ENCODE measurements around the gene SERF2. TPM values are rescaled to one million over a fixed set of nuclear protein-coding genes. Genes with fewer than 3 reads are reported as not detected.

Gene SERF2
- total and polyA plus RNA-seq, 8 donors, result 276 to 3,403 (median 997) TPM

DNA sequence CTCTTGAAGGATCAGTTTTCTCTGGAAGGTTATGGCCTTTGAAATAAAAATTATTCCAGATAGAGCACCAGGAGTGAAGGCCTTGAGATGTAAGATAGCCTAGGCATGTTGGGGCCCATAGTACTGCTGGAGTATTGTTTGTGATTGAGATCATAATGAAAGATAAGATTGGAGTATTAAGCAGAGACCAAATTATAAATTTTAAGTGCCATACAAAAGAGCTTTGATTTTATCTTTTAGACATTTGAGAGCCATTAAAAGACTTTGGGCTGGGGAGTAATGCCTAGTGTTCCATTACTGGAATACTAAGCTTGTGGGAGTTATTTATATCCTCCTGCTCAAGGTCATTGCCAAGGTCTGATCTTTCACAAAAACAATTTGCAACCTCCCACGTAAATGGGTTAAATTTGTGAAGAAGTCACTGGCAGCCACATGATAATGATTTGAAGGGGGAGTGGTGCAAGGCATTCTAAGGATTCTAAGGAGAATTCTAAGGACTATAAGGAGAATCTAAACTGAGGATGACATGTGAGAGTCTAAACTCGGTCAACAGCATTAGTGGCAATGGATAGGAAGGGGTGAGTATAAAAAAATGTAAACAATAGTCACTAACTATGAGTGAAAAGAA lies 28.2 kb upstream of the SERF2 start:
- Histone ChIP-seq H3K4me3 (no peak overlapping the region), H3K36me3 (peaks cover 85 to 100% (median 100%) of the 10 kb centered on the region in 4 donors), H3K9me3 (no peaks in the 10 kb centered on the region), H3K27ac (no peak overlapping the region), H3K27me3 (no peaks in the 10 kb centered on the region), H3K4me1 (no peaks in the 10 kb centered on the region)
- intact Hi-C loops (cut with DNase I; ENCODE audit: low total_unique reads), result no loop called here
- 65 to 87% (median 69%) methylated on average over 2 of the region's 2 CpGs for WGBS, 5 donors
- DNase-seq, result no peak
- no peak for TF ChIP-seq POLR2A (IDR thresholded peaks at IDR 0.05)
- no peak for TF ChIP-seq POLR2AphosphoS5 (IDR thresholded peaks at IDR 0.05)
- no peak for TF ChIP-seq EP300 (IDR thresholded peaks at IDR 0.05)
- TF ChIP-seq, protein P1, sequence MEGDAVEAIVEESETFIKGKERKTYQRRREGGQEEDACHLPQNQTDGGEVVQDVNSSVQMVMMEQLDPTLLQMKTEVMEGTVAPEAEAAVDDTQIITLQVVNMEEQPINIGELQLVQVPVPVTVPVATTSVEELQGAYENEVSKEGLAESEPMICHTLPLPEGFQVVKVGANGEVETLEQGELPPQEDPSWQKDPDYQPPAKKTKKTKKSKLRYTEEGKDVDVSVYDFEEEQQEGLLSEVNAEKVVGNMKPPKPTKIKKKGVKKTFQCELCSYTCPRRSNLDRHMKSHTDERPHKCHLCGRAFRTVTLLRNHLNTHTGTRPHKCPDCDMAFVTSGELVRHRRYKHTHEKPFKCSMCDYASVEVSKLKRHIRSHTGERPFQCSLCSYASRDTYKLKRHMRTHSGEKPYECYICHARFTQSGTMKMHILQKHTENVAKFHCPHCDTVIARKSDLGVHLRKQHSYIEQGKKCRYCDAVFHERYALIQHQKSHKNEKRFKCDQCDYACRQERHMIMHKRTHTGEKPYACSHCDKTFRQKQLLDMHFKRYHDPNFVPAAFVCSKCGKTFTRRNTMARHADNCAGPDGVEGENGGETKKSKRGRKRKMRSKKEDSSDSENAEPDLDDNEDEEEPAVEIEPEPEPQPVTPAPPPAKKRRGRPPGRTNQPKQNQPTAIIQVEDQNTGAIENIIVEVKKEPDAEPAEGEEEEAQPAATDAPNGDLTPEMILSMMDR (IDR thresholded peaks at IDR 0.05), result no peak

DNA sequence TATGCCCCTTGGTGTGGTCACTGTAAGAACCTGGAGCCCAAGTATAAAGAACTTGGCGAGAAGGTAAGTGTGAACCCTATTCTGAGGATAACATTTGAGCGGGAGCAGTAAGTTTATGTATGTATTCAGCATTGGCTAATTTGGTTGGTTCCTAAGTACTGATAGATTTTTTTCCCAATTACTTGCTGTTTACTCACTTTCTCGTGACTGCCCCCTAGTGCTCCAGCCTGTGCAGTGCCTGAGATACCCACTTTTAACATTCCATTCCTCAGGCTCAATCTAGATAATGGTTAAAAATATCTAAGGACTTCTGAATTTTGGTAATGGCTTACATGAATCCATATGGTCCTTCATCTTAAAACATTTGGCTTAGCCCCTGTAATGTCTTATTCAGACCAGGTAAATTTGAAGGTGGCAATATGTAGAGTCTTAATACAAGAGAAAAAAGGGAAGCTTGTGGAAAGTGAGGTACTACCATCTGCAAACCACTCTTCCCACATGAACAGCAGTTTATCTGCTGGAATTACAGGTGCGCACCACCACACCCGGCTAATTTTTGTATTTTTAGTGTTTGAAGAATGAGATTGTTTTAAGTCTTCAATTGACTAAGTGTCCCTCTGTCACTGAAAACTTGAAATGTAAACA lies 22.4 kb upstream of the SERF2 start:
- no peak overlapping the region for H3K4me3 ChIP-seq
- TF ChIP-seq EP300 (IDR thresholded peaks at IDR 0.05) (no peak), POLR2A (IDR thresholded peaks at IDR 0.05) (no peak), POLR2AphosphoS5 (IDR thresholded peaks at IDR 0.05) (no peak)
- TF ChIP-seq, protein P1 (IDR thresholded peaks at IDR 0.05), result peak in 5 of 7 experiments; percentile 35 to 78 (median 70)
- peaks cover 68 to 99% (median 95%) of the 10 kb centered on the region in 4 donors for H3K36me3 ChIP-seq
- H3K27me3 ChIP-seq, result no peaks in the 10 kb centered on the region
- intact Hi-C loops (cut with DNase I; ENCODE audit: low total_unique reads), result no loop called here
- H3K4me1 ChIP-seq, result peaks cover 0 to under 1% (median 0%) of the 10 kb centered on the region in 4 donors
- 58 to 67% (median 62%) methylated on average over 5 of the region's 5 CpGs for WGBS, 5 donors
- peak; percentile 54 to 81 for DNase-seq
- no peaks in the 10 kb centered on the region for H3K9me3 ChIP-seq
- no peak overlapping the region for H3K27ac ChIP-seq

DNA sequence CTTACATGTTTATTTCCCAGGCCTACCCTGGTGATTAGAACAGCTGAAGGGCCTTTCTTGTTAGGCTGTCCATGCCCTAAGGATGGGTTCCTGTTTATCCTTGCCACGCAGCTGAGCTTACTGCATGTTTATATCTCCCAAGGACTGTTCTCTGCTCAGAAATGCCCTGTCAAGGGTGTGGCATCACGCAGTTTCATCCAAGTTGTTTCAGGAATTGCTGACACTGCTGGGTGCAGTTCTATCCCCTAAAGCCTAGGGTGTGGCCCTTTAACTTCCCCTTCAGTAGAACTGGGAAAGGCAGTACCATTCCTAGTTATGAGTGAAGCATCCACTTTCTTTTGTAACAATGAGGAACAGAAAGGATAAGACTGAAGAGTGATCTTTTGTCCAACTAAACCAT lies 20.3 kb upstream of the SERF2 start:
- Histone ChIP-seq H3K9me3 (no peaks in the 10 kb centered on the region), H3K27ac (no peak overlapping the region), H3K4me1 (peaks cover 4 to 21% (median 17%) of the 10 kb centered on the region in 4 donors), H3K4me3 (no peak overlapping the region), H3K27me3 (no peaks in the 10 kb centered on the region), H3K36me3 (peaks cover 50 to 78% (median 74%) of the 10 kb centered on the region in 4 donors)
- intact Hi-C loops (cut with DNase I; ENCODE audit: low total_unique reads), result no loop called here
- 56 to 82% (median 69%) methylated on average over 2 of the region's 2 CpGs for WGBS, 5 donors
- TF ChIP-seq POLR2AphosphoS5 (IDR thresholded peaks at IDR 0.05) (no peak), POLR2A (IDR thresholded peaks at IDR 0.05) (no peak), EP300 (IDR thresholded peaks at IDR 0.05) (no peak)
- TF ChIP-seq, protein P1 (IDR thresholded peaks at IDR 0.05), result no peak
- DNase-seq, result no peak

DNA sequence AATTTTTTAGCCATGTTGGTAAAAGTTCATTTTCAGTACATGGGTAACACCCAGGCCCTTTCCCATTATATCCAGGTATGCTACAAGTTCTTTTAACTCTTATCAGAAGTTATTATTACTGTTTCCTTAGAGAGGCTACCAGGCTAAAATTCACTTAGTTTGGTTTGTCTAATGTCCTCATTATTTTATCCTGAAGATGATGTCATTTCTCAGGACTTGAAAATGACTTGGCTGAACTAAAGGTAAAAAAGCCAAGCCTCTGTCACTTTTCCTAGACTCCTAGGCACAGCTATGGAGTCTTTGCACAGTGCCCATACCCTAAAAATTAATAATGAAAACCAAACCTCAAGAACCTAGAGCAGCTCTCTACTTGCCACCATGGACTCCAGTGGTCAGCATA lies 19.5 kb upstream of the SERF2 start:
- TF ChIP-seq EP300 (IDR thresholded peaks at IDR 0.05) (no peak), POLR2A (IDR thresholded peaks at IDR 0.05) (no peak), POLR2AphosphoS5 (IDR thresholded peaks at IDR 0.05) (no peak)
- TF ChIP-seq, protein P1 (IDR thresholded peaks at IDR 0.05), result no peak
- H3K4me3 ChIP-seq, result no peak overlapping the region
- H3K36me3 ChIP-seq, result peaks cover 42 to 70% (median 66%) of the 10 kb centered on the region in 4 donors
- intact Hi-C loops (cut with DNase I; ENCODE audit: low total_unique reads), result no loop called here
- no peaks in the 10 kb centered on the region for H3K9me3 ChIP-seq
- no peak overlapping the region for H3K27ac ChIP-seq
- no peaks in the 10 kb centered on the region for H3K27me3 ChIP-seq
- peaks cover 4 to 23% (median 21%) of the 10 kb centered on the region in 4 donors for H3K4me1 ChIP-seq
- no peak for DNase-seq
